ENCODE data around the gene GPD2. TPM values are rescaled to one million over a fixed set of nuclear protein-coding genes. Genes with fewer than 3 reads are reported as not detected.

The GPD2 gene
- total and polyA plus RNA-seq, 2 donors (not counting 1 experiment from before 2014, with no cell fraction given): 5.1 to 26.8 TPM

DNA sequence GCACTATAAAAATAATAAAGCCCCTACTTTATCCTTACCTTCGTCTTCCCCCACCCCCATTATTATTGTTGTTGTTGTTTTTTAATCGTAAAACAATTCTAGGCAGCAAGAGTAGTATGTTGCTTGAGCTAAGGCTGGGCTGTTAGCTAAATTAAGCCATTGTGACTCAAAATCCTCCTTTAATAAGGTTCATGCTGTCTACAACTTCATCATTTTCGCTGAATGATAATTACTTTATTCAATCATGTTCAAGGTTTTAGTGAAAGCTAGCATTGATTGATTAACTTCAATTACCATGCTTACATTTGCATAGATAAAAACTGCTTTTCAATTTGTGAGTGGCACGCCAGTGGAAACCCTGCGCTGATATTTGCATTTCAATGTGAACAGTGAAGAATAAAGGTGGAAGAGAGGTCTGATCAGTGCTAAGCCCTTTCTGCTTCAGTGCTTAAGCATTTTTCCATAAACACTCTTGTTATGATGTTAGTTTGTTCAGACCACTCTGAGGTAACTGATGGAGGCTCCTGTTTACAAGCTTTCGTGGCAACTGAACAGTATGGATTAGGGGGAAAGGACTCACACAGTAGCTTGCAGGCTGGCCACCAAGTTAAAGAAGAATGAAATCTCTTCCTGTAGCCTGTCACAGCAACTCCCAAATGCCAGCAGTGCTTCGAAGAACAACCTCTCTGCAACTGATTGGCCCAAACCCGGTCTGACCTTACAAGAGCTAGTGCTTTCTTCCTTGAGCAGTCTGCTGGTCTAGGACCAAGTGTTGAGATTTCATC lies 156.8 kb downstream of the GPD2 start:
- H2AFZ ChIP-seq (ENCODE audit: insufficient read depth, low read depth, low read length, poor library complexity, severe bottlenecking): no peak overlapping the region
- ChIA-PET POLR2A (interaction anchor here (0.6 kb wide), 1 partner anchor 259 kb away, joined by 3 read pairs; no protein-coding TSS in a partner anchor), CTCF (interaction anchor here (0.5 to 1.1 kb wide), 3 partner anchors 9 to 258 kb away, joined by 3 read pairs; no protein-coding TSS in a partner anchor)
- no peak overlapping the region for H3K4me3 ChIP-seq (ENCODE audit: control extremely low read depth in 1 of 5, extremely low read depth in 1 of 5, insufficient read depth in 1 of 5, low read depth in 2 of 5, low read length in 4 of 5)
- no peaks in the 10 kb centered on the region for H3K27me3 ChIP-seq (replicated peaks in 1 of 4; ENCODE audit: control extremely low read depth in 1 of 4, control insufficient read depth in 3 of 4, insufficient read depth in 4 of 4, low read length in 3 of 4)
- DNase-seq (no peak), ATAC-seq (ENCODE audit: low read depth) (no peak)
- no peak overlapping the region for H3K9ac ChIP-seq (ENCODE audit: low read length)
- no peaks in the 10 kb centered on the region for H3K36me3 ChIP-seq (replicated peaks in 1 of 2; ENCODE audit: control extremely low read depth in 1 of 2, control insufficient read depth in 1 of 2, extremely low read depth in 1 of 2, insufficient read depth in 2 of 2, low read length in 1 of 2)
- no peaks in the 10 kb centered on the region for H3K4me1 ChIP-seq (ENCODE audit: control insufficient read depth in 2 of 2, insufficient read depth in 2 of 2, low read length in 2 of 2)
- Mint-ChIP-seq H3K4me1 (peaks cover 4% of the 10 kb centered on the region), H3K4me3 (no peak overlapping the region), H3K27me3 (peaks cover 3% of the 10 kb centered on the region), H3K27ac (no peak overlapping the region), H3K9me3 (ENCODE audit: insufficient read depth) (no peaks in the 10 kb centered on the region)
- H3K4me2 ChIP-seq (replicated peaks; ENCODE audit: low read depth, low read length, poor library complexity, severe bottlenecking): no peak overlapping the region
- no peak overlapping the region for H3K27ac ChIP-seq (ENCODE audit: low read length in 2 of 2)
- TF ChIP-seq CTCF (IDR thresholded peaks at IDR 0.05) (no peak), EZH2 (IDR thresholded peaks at IDR 0.05; ENCODE audit: borderline replicate concordance, insufficient read depth, low read depth, low read length, poor library complexity, severe bottlenecking) (no peak)
- no peaks in the 10 kb centered on the region for H4K20me1 ChIP-seq (ENCODE audit: control insufficient read depth, insufficient read depth, low read length, poor library complexity, severe bottlenecking)
- intact Hi-C loops (cut with micrococcal nuclease): no loop called here
- H3K79me2 ChIP-seq (ENCODE audit: control insufficient read depth, insufficient read depth, low read length): no peaks in the 10 kb centered on the region
- peaks cover 0 to 1% (median 0%) of the 10 kb centered on the region in 3 donors for H3K9me3 ChIP-seq (ENCODE audit: control extremely low read depth in 1 of 3, control insufficient read depth in 2 of 3, insufficient read depth in 1 of 3, low read length in 2 of 3)
- 96% methylated on average over 3 of the region's 8 CpGs for WGBS (ENCODE audit: insufficient coverage)

DNA sequence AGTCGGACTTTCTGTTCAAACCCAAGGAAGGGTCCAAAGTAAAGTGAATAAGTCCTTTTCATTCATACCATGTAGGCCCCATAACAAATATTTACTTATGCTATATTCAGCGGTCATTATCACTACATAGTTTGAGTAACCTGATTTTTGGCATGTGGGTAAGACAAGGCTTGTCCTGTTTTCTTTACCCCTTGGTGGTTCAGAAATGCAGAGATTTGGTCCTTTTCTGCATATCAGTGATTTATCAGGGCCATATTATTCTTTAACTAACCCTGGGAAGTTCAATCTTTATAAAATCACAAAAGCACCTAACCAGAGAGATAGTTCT lies 157.4 kb downstream of the GPD2 start:
- no peak overlapping the region for H2AFZ ChIP-seq (ENCODE audit: insufficient read depth, low read depth, low read length, poor library complexity, severe bottlenecking)
- H3K4me3 Mint-ChIP-seq: no peak overlapping the region
- intact Hi-C loops (cut with micrococcal nuclease): no loop called here
- TF ChIP-seq EZH2 (IDR thresholded peaks at IDR 0.05; ENCODE audit: borderline replicate concordance, insufficient read depth, low read depth, low read length, poor library complexity, severe bottlenecking) (no peak), CTCF (IDR thresholded peaks at IDR 0.05) (no peak)
- H4K20me1 ChIP-seq (ENCODE audit: control insufficient read depth, insufficient read depth, low read length, poor library complexity, severe bottlenecking): no peaks in the 10 kb centered on the region
- H3K9me3 ChIP-seq (ENCODE audit: control extremely low read depth in 1 of 3, control insufficient read depth in 2 of 3, insufficient read depth in 1 of 3, low read length in 2 of 3): peaks cover 0 to 1% (median 0%) of the 10 kb centered on the region in 3 donors
- no peak for DNase-seq
- H3K4me3 ChIP-seq (ENCODE audit: control extremely low read depth in 1 of 5, extremely low read depth in 1 of 5, insufficient read depth in 1 of 5, low read depth in 2 of 5, low read length in 4 of 5): no peak overlapping the region
- no peak overlapping the region for H3K4me2 ChIP-seq (replicated peaks; ENCODE audit: low read depth, low read length, poor library complexity, severe bottlenecking)
- H3K79me2 ChIP-seq (ENCODE audit: control insufficient read depth, insufficient read depth, low read length): no peaks in the 10 kb centered on the region
- H3K27ac Mint-ChIP-seq: no peak overlapping the region
- H3K27me3 ChIP-seq (replicated peaks in 1 of 4; ENCODE audit: control extremely low read depth in 1 of 4, control insufficient read depth in 3 of 4, insufficient read depth in 4 of 4, low read length in 3 of 4): no peaks in the 10 kb centered on the region
- peaks cover 3% of the 10 kb centered on the region for H3K27me3 Mint-ChIP-seq
- ChIA-PET POLR2A (no interaction called here), CTCF (interaction anchor here (0.5 to 1.1 kb wide), 2 partner anchors 258 to 259 kb away, joined by 3 read pairs; no protein-coding TSS in a partner anchor)
- no peak overlapping the region for H3K27ac ChIP-seq (ENCODE audit: low read length in 2 of 2)
- no peak for ATAC-seq (ENCODE audit: low read depth)
- no peaks in the 10 kb centered on the region for H3K9me3 Mint-ChIP-seq (ENCODE audit: insufficient read depth)
- H3K9ac ChIP-seq (ENCODE audit: low read length): no peak overlapping the region
- H3K4me1 ChIP-seq (ENCODE audit: control insufficient read depth in 2 of 2, insufficient read depth in 2 of 2, low read length in 2 of 2): no peaks in the 10 kb centered on the region
- no peaks in the 10 kb centered on the region for H3K36me3 ChIP-seq (replicated peaks in 1 of 2; ENCODE audit: control extremely low read depth in 1 of 2, control insufficient read depth in 1 of 2, extremely low read depth in 1 of 2, insufficient read depth in 2 of 2, low read length in 1 of 2)
- no CpG with 5 or more reads among the region's 2 CpGs for WGBS (ENCODE audit: insufficient coverage)
- H3K4me1 Mint-ChIP-seq: peaks cover 4% of the 10 kb centered on the region
